ENCODE measurements around the gene GMPPB.

Gene GMPPB

GRCh38 chr3:49712631-49713317, 11.0 kb downstream of the GMPPB start:
- Histone ChIP-seq H3K9ac (ENCODE audit: insufficient read length, low read depth) (peak overlapping the region; percentile 23), H3K4me3 (ENCODE audit: insufficient read length, low read depth) (no peak overlapping the region), H3K27me3 (ENCODE audit: insufficient read depth, insufficient read length) (no peaks in the 10 kb centered on the region), H3K9me3 (ENCODE audit: insufficient read depth, low read length) (no peaks in the 10 kb centered on the region), H3K36me3 (ENCODE audit: insufficient read depth, insufficient read length, low read length) (peaks cover 56% of the 10 kb centered on the region), H3K4me1 (ENCODE audit: insufficient read depth, insufficient read length) (peaks cover 22% of the 10 kb centered on the region)
- DNase-seq (ENCODE audit: low read depth, low spot score), result no peak
- no peak for TF ChIP-seq YY1 (IDR thresholded peaks at IDR 0.05; ENCODE audit: insufficient read depth, insufficient read length)

DNA sequence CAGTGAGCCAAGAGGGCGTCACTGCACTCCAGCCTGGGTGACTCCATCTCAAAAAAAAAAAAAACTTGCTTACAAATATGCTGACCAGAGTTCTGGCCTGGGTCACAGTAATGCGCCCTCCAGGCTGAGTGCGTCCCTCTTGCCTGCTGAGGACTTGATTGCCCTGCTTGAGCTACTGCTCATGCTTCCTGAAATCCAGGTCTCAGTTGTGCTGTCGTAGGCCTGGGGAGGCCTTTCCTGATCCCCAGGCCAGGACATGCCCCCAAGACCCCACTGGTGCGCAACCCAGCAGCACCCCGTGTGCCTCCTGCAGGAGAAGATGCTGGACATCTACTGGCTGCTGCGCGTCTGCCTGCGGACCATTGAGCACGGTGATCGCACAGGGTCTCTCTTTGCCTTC, 11.6 kb downstream of the GMPPB start:
- no peak for DNase-seq (ENCODE audit: low read depth, low spot score)
- peaks cover 20% of the 10 kb centered on the region for H3K4me1 ChIP-seq (ENCODE audit: insufficient read depth, insufficient read length)
- TF ChIP-seq SUZ12 (IDR thresholded peaks at IDR 0.05; ENCODE audit: extremely low read depth, insufficient read depth, insufficient read length) (no peak), YY1 (IDR thresholded peaks at IDR 0.05; ENCODE audit: insufficient read depth, insufficient read length) (no peak), ZNF274 (IDR thresholded peaks at IDR 0.05; ENCODE audit: low read depth, low read length) (no peak)
- H3K36me3 ChIP-seq (ENCODE audit: insufficient read depth, insufficient read length, low read length), result peaks cover 50% of the 10 kb centered on the region
- H3K9me3 ChIP-seq (ENCODE audit: insufficient read depth, low read length), result no peaks in the 10 kb centered on the region
- no peak overlapping the region for H3K4me3 ChIP-seq (ENCODE audit: insufficient read length, low read depth)
- no peaks in the 10 kb centered on the region for H3K27me3 ChIP-seq (ENCODE audit: insufficient read depth, insufficient read length)
- peak overlapping the region; percentile 23 for H3K9ac ChIP-seq (ENCODE audit: insufficient read length, low read depth)

DNA sequence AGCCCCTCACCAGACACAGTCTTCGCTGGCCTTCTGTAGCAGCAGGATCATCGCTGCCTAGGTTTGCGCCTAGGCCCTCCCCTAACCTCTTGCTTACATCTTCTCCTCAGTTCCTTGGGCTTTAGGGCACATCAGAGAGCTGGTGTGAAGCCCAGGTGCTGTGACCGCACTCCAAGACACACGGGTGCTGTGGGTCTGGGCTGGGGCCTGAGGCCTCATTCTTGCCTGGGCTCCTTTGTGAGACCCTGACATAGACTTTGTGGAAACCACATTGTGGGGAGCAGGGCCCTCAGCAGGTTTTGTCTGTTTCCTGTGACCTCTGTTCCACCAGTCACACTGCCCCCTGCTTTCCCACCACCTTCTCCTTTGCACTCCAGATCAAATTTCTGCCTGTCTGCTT, 12.3 kb downstream of the GMPPB start:
- H3K4me3 ChIP-seq (ENCODE audit: insufficient read length, low read depth), result no peak overlapping the region
- H3K36me3 ChIP-seq (ENCODE audit: insufficient read depth, insufficient read length, low read length), result peaks cover 49% of the 10 kb centered on the region
- TF ChIP-seq ZNF274 (IDR thresholded peaks at IDR 0.05; ENCODE audit: low read depth, low read length) (no peak), SUZ12 (IDR thresholded peaks at IDR 0.05; ENCODE audit: extremely low read depth, insufficient read depth, insufficient read length) (no peak), YY1 (IDR thresholded peaks at IDR 0.05; ENCODE audit: insufficient read depth, insufficient read length) (no peak)

DNA sequence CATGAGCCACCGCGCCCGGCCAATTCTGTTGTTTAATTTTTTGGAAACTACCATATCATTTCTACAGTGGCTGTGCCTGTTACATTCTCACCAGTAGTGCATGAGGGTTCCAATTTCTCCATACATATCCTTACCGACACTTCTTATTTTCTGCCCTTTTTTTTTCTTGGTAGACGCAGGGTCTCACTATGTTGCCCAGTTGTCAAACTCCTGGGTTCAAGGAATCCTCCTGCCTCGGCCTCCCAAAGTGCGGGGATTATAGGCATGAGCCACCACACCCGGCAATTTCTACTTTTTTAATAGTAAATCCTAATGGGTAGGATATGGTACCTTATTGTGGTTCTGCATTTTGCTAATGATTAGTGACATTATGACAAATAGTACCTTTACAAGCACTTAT, 13.9 kb downstream of the GMPPB start:
- no peak for DNase-seq (ENCODE audit: low read depth, low spot score)
- Histone ChIP-seq H3K9ac (ENCODE audit: insufficient read length, low read depth) (no peak overlapping the region), H3K36me3 (ENCODE audit: insufficient read depth, insufficient read length, low read length) (peaks cover 49% of the 10 kb centered on the region), H3K9me3 (ENCODE audit: insufficient read depth, low read length) (no peaks in the 10 kb centered on the region), H3K4me1 (ENCODE audit: insufficient read depth, insufficient read length) (peaks cover 20% of the 10 kb centered on the region), H3K27me3 (ENCODE audit: insufficient read depth, insufficient read length) (no peaks in the 10 kb centered on the region), H3K4me3 (ENCODE audit: insufficient read length, low read depth) (no peak overlapping the region)
- no peak for TF ChIP-seq YY1 (IDR thresholded peaks at IDR 0.05; ENCODE audit: insufficient read depth, insufficient read length)
- no peak for TF ChIP-seq ZNF274 (IDR thresholded peaks at IDR 0.05; ENCODE audit: low read depth, low read length)
- TF ChIP-seq SUZ12 (IDR thresholded peaks at IDR 0.05; ENCODE audit: extremely low read depth, insufficient read depth, insufficient read length), result no peak

More for the DNA sequence above, 12.3 kb downstream of the GMPPB start:
- H3K27me3 ChIP-seq (ENCODE audit: insufficient read depth, insufficient read length), result no peaks in the 10 kb centered on the region
- H3K4me1 ChIP-seq (ENCODE audit: insufficient read depth, insufficient read length), result peaks cover 18% of the 10 kb centered on the region
- no peak for DNase-seq (ENCODE audit: low read depth, low spot score)
- H3K9ac ChIP-seq (ENCODE audit: insufficient read length, low read depth), result no peak overlapping the region
- H3K9me3 ChIP-seq (ENCODE audit: insufficient read depth, low read length), result no peaks in the 10 kb centered on the region

DNA sequence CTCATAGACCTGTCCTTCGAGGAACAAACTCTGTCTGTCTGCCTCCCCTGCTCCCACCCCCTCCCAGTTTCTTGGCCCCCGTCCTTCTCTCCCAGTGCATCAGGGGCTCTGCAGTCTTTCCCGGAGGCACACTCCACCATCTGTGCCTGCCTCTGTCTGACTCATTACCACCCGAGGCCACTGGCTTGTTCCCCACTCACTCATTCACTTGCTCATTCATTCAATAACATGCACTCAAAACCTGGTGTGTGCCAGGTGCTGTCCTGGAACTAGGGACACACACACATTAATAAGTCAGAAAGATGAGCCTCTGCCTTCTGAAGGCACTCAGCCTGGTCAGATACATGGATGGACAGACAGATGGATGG, 16.7 kb downstream of the GMPPB start:
- no peak overlapping the region for H3K4me3 ChIP-seq (ENCODE audit: insufficient read length, low read depth)
- no peak for DNase-seq (ENCODE audit: low read depth, low spot score)
- peaks cover 59% of the 10 kb centered on the region for H3K36me3 ChIP-seq (ENCODE audit: insufficient read depth, insufficient read length, low read length)
- H3K4me1 ChIP-seq (ENCODE audit: insufficient read depth, insufficient read length), result peaks cover 19% of the 10 kb centered on the region
- no peak for TF ChIP-seq SUZ12 (IDR thresholded peaks at IDR 0.05; ENCODE audit: extremely low read depth, insufficient read depth, insufficient read length)
- TF ChIP-seq YY1 (IDR thresholded peaks at IDR 0.05; ENCODE audit: insufficient read depth, insufficient read length), result no peak
- no peak for TF ChIP-seq ZNF274 (IDR thresholded peaks at IDR 0.05; ENCODE audit: low read depth, low read length)
- no peaks in the 10 kb centered on the region for H3K9me3 ChIP-seq (ENCODE audit: insufficient read depth, low read length)
- no peak overlapping the region for H3K9ac ChIP-seq (ENCODE audit: insufficient read length, low read depth)
- H3K27me3 ChIP-seq (ENCODE audit: insufficient read depth, insufficient read length), result no peaks in the 10 kb centered on the region

DNA sequence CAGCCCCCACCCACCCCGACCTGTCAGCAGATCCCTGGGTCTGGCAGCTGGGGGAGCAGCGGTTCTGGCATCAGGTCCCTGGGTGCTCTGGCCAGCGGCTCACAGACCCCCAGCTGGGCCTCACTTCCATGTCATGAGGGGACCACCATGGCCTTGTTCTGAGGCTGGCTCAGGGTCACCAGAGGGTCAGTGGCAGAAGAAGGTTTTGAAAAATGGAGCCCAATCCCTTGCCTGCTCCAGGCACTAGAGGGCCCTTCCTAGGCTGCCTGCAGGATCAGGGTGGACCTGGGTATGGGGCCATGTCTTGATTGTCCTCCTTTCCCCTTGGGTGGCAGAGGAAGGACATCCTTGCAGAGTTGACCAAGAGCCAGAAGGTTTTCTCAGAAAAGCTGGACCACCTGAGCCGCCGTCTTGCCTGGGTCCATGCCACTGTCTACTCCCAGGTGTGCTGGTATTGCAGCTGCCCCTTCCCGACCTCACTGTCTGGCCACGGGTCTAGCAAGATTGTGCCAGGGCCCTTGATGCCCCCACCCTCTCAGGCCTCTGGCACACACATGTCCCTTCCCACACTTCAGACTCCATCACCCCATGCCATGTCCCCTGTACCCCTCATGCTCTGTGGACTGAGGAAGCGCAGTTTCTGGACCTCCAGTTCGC, 17.2 kb downstream of the GMPPB start:
- Histone ChIP-seq H3K27me3 (ENCODE audit: insufficient read depth, insufficient read length) (no peaks in the 10 kb centered on the region), H3K9me3 (ENCODE audit: insufficient read depth, low read length) (no peaks in the 10 kb centered on the region), H3K4me3 (ENCODE audit: insufficient read length, low read depth) (no peak overlapping the region), H3K4me1 (ENCODE audit: insufficient read depth, insufficient read length) (peaks cover 18% of the 10 kb centered on the region), H3K9ac (ENCODE audit: insufficient read length, low read depth) (no peak overlapping the region), H3K36me3 (ENCODE audit: insufficient read depth, insufficient read length, low read length) (peaks cover 62% of the 10 kb centered on the region)
- no peak for TF ChIP-seq YY1 (IDR thresholded peaks at IDR 0.05; ENCODE audit: insufficient read depth, insufficient read length)
- no peak for TF ChIP-seq ZNF274 (IDR thresholded peaks at IDR 0.05; ENCODE audit: low read depth, low read length)
- TF ChIP-seq SUZ12 (IDR thresholded peaks at IDR 0.05; ENCODE audit: extremely low read depth, insufficient read depth, insufficient read length), result no peak
- DNase-seq (ENCODE audit: low read depth, low spot score), result no peak

DNA sequence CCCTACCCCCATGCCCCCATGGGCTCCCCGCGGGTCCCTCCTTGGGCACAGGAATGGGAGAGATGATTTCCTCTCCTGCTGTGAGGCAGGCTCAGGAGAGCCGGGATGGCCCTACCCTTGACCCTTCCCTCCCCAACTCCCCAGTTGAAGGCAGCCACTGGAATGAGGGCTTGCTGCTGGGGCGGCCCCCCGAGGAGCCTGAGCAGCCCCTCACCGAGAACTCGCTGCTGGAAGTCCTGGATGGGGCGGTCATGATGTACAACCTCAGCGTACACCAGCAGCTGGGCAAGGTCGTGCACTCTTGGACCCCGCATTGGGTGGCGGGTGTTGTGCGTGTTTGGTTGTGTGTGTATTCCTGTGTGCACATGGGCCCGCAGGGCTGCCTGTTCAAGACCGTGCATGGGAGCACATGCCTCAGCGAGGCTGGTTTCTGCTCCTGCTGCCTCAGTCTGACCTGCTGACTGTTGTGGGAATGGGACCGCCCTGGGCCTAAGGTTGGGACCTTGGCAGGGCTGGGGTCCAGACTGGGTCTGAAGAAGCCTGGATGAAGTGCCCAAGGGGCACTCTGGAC, 18.3 kb downstream of the GMPPB start:
- peaks cover 21% of the 10 kb centered on the region for H3K4me1 ChIP-seq (ENCODE audit: insufficient read depth, insufficient read length)
- H3K9ac ChIP-seq (ENCODE audit: insufficient read length, low read depth), result no peak overlapping the region
- H3K27me3 ChIP-seq (ENCODE audit: insufficient read depth, insufficient read length), result no peaks in the 10 kb centered on the region
- TF ChIP-seq YY1 (IDR thresholded peaks at IDR 0.05; ENCODE audit: insufficient read depth, insufficient read length) (no peak), ZNF274 (IDR thresholded peaks at IDR 0.05; ENCODE audit: low read depth, low read length) (no peak), SUZ12 (IDR thresholded peaks at IDR 0.05; ENCODE audit: extremely low read depth, insufficient read depth, insufficient read length) (no peak)
- no peak overlapping the region for H3K4me3 ChIP-seq (ENCODE audit: insufficient read length, low read depth)
- no peaks in the 10 kb centered on the region for H3K9me3 ChIP-seq (ENCODE audit: insufficient read depth, low read length)
- H3K36me3 ChIP-seq (ENCODE audit: insufficient read depth, insufficient read length, low read length), result peaks cover 68% of the 10 kb centered on the region
- DNase-seq (ENCODE audit: low read depth, low spot score), result no peak
